ENCODE measurements around the gene PDIA2.
"Not testable (repeated sequence)": the region's sequence is repeated elsewhere in the genome, so short reads cannot be mapped to it uniquely, and the experiment has no call there.

PDIA2 gene

DNA sequence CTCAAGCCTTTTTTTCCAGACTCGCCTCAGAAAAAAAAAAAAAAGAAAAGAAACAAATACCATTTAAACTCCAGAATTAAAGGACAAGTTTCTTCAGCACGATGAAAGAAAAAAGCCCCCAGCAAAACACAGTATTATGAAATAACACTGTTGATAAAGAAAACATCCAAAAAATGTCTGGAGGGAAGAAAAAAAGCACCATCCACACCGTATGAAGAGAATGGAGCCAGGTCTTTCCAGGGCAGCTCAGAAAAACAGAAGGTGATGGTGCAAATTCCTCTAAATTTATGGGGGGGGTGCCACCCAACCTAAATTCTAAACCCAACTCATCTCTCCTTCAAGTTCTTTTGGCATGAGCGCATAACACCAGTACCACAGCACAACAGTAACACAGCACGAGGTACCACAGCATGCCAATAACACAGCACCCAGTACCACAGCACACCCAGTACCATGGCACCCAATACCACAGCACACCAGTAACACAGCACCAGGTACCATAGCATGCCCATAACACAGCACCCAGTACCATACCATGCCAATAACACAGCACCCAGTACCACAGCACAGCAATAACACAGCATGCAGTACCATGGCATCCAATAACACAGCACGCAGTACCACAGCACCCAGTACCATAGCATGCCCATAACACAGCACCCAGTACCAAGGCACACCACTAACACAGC lies 50.6 kb downstream of the PDIA2 start:
- DNase-seq (ENCODE audit: low read depth): no peak

DNA sequence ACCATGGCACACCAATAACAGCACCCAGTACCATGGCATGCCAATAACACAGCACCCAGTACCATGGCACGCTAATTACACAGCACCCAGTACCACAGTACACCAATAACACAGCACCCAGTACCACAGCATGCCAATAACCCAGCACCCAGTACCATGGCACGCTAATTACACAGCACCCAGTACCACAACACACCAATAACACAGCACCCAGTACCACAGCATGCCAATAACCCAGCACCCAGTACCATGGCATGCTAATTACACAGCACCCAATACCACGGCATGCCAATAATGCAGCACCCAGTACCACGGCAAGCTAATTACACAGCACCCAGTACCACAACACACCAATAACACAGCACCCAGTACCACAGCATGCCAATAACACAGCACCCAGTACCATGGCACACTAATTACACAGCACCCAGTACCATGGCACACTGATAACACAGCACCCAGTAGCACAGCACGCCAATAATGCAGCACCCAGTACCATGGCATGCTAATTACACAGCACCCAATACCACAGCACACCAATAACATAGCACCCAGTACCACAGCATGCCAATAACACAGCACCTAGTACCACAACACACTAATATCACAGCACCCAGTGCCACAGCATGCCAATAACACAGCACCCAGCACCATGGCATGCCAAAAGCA lies 51.3 kb downstream of the PDIA2 start:
- not testable (repeated sequence) for DNase-seq (ENCODE audit: low read depth)

DNA sequence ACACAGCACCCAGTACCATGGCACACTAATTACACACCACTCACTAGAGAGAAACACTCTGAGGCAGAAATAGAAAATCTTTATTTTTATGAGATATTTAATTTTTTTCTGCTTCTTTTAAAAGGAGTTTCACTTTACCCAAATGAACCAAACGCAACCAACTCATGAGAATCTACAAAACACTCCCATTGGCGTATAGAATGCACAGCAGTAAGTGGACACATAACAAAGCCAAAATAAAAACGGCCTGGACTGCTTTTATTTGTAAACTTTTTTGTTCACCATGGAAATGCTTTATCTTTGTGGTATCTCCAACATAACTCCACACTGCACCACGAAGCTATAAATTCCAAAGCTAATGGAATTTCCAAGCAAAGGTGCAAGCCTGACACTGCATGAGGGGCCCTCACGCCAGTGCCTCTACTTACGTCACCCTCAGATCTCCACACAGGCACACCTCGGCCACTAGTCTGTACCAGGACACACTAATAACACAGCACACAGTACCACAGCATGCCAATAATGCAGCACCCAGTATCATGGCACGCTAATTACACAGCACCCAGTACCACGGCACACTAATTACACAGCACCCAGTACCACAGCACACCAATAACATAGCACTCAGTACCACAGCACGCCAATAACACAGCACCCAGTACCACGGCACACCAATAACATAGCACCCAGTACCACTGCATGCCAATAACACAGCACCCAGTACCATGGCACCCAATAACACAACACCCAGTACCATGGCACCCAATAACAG lies 52.1 kb downstream of the PDIA2 start:
- DNase-seq (ENCODE audit: low read depth): not testable (repeated sequence)

DNA sequence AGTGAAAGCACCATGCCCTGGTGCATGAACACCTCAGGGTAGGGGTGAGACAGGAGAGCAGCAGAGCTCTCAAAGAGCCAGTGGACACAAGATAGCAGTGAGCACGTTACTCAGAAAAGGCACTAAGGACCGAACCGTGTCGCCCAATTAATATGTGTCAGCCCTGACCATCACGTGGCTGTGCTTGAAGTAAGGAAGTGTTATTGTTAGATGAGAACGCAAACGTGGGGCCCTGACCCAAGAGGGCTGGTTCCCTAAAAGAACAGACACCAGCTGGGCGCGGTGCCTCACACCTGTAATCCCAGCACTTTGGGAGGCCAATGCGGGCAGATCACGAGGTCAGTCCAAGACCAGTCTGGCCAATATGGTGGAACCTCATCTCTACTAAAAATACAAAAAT lies 53.3 kb downstream of the PDIA2 start:
- no peak for DNase-seq (ENCODE audit: low read depth)

All from stimulated activated CD8-positive, alpha-beta memory T cell treated with anti-CD3 and anti-CD28 coated beads, Interleukin-15, amount 100 ng/mL, for 24 hours (primary cell).